ENCODE data around the gene M1AP. TPM values are rescaled to one million over a fixed set of nuclear protein-coding genes. Genes with fewer than 3 reads are reported as not detected.
A peak's percentile ranks its signal among the peaks of the same experiment; 100 is the strongest.

The M1AP gene
- total RNA-seq, 1 experiment from 2014 or later: not detected

- intact Hi-C loops (cut with micrococcal nuclease; ENCODE audit: unreplicated experiment): no loop called here
- Histone ChIP-seq H3K9me3 (no peaks in the 10 kb centered on the region), H3K36me3 (ENCODE audit: control insufficient read depth, insufficient read depth, low read length) (no peaks in the 10 kb centered on the region; the same call in 1 of the 2 replicates), H3K4me1 (peaks cover 16% of the 10 kb centered on the region), H3K27me3 (replicated peaks; ENCODE audit: control insufficient read depth, insufficient read depth, low read length) (no peaks in the 10 kb centered on the region; the same call in 1 of the 2 replicates), H3K4me3 (ENCODE audit: low read depth, low read length) (no peak overlapping the region)
- ChIA-PET CTCF (interaction anchor here (0.6 kb wide), 1 partner anchor 34 kb away, joined by 3 read pairs; no protein-coding TSS in a partner anchor), POLR2A (no interaction called here)
- no peak overlapping the region for H3K27ac Mint-ChIP-seq (ENCODE audit: unreplicated experiment)
- H3K4me3 Mint-ChIP-seq (ENCODE audit: unreplicated experiment): no peak overlapping the region
- peaks cover 15% of the 10 kb centered on the region for H3K4me1 Mint-ChIP-seq (ENCODE audit: low read depth, unreplicated experiment)
- no peaks in the 10 kb centered on the region for H3K9me3 Mint-ChIP-seq (ENCODE audit: unreplicated experiment)
- H3K27me3 Mint-ChIP-seq (ENCODE audit: insufficient read depth, unreplicated experiment): peaks cover 10% of the 10 kb centered on the region
- BruUV-seq (replicated peaks): no TSS peak
- H3K36me3 Mint-ChIP-seq (ENCODE audit: insufficient read depth, unreplicated experiment): no peaks in the 10 kb centered on the region
- TF ChIP-seq CTCF (IDR thresholded peaks at IDR 0.05; ENCODE audit: insufficient read depth in 1 of 2, low read depth in 1 of 2, low read length in 1 of 2, severe bottlenecking in 1 of 2, unreplicated experiment in 1 of 2): no peak
- DNase-seq: no peak
Observed at GRCh38 chr2:74559912-74560311, 88.2 kb downstream of the M1AP start.

- ChIA-PET POLR2A (no interaction called here), CTCF (interaction anchor here (1.3 to 1.4 kb wide), 2 partner anchors 30 to 97 kb away, joined by 3 to 7 read pairs; no protein-coding TSS in a partner anchor)
- H3K9me3 Mint-ChIP-seq (ENCODE audit: unreplicated experiment): no peaks in the 10 kb centered on the region
- no TSS peak for BruUV-seq (replicated peaks)
- H3K4me1 Mint-ChIP-seq (ENCODE audit: low read depth, unreplicated experiment): peaks cover 15% of the 10 kb centered on the region
- intact Hi-C loops (cut with micrococcal nuclease; ENCODE audit: unreplicated experiment): no loop called here
- Histone ChIP-seq H3K4me1 (peaks cover 17% of the 10 kb centered on the region), H3K36me3 (ENCODE audit: control insufficient read depth, insufficient read depth, low read length) (no peaks in the 10 kb centered on the region; the same call in 1 of the 2 replicates), H3K9me3 (no peaks in the 10 kb centered on the region), H3K27me3 (replicated peaks; ENCODE audit: control insufficient read depth, insufficient read depth, low read length) (no peaks in the 10 kb centered on the region; the same call in 1 of the 2 replicates), H3K4me3 (ENCODE audit: low read depth, low read length) (no peak overlapping the region)
- no peaks in the 10 kb centered on the region for H3K36me3 Mint-ChIP-seq (ENCODE audit: insufficient read depth, unreplicated experiment)
- H3K27ac Mint-ChIP-seq (ENCODE audit: unreplicated experiment): peak overlapping the region; percentile 13
- TF ChIP-seq CTCF (IDR thresholded peaks at IDR 0.05; ENCODE audit: insufficient read depth in 1 of 2, low read depth in 1 of 2, low read length in 1 of 2, severe bottlenecking in 1 of 2, unreplicated experiment in 1 of 2): no peak
- peaks cover 10% of the 10 kb centered on the region for H3K27me3 Mint-ChIP-seq (ENCODE audit: insufficient read depth, unreplicated experiment)
- no peak overlapping the region for H3K4me3 Mint-ChIP-seq (ENCODE audit: unreplicated experiment)
- peak in 1 of 2 experiments; percentile 47 for DNase-seq
Observed at GRCh38 chr2:74558284-74559230, 89.6 kb downstream of the M1AP start.

GRCh38 chr2:74556831-74557370 is 91.2 kb downstream of the M1AP start:
- CTCF ChIA-PET: interaction anchor here (0.6 kb wide), 1 partner anchor 74 kb away, joined by 3 read pairs; the partner anchor contains the start of gene CCDC142
- Mint-ChIP-seq H3K27ac (ENCODE audit: unreplicated experiment) (no peak overlapping the region), H3K4me1 (ENCODE audit: low read depth, unreplicated experiment) (peaks cover 22% of the 10 kb centered on the region), H3K36me3 (ENCODE audit: insufficient read depth, unreplicated experiment) (no peaks in the 10 kb centered on the region), H3K27me3 (ENCODE audit: insufficient read depth, unreplicated experiment) (peaks cover 5% of the 10 kb centered on the region), H3K4me3 (ENCODE audit: unreplicated experiment) (no peak overlapping the region), H3K9me3 (ENCODE audit: unreplicated experiment) (no peaks in the 10 kb centered on the region)
- no TSS peak for BruUV-seq (replicated peaks)
- Histone ChIP-seq H3K4me1 (peaks cover 22% of the 10 kb centered on the region), H3K4me3 (ENCODE audit: low read depth, low read length) (no peak overlapping the region), H3K27me3 (replicated peaks; ENCODE audit: control insufficient read depth, insufficient read depth, low read length) (no peaks in the 10 kb centered on the region; the same call in 1 of the 2 replicates), H3K36me3 (ENCODE audit: control insufficient read depth, insufficient read depth, low read length) (no peaks in the 10 kb centered on the region; the same call in 1 of the 2 replicates), H3K9me3 (no peaks in the 10 kb centered on the region)
- DNase-seq: no peak
- POLR2A ChIA-PET: no interaction called here
- TF ChIP-seq CTCF (IDR thresholded peaks at IDR 0.05; ENCODE audit: insufficient read depth in 1 of 2, low read depth in 1 of 2, low read length in 1 of 2, severe bottlenecking in 1 of 2, unreplicated experiment in 1 of 2): no peak
- intact Hi-C loops (cut with micrococcal nuclease; ENCODE audit: unreplicated experiment): no loop called here
